Activated T-cell treated with anti-CD3 and anti-CD28 coated beads for 48 hours (primary cell): ENCODE data around the gene ANKRD37.

Experiments used
- DNase-seq: peaks from one replicate; pipeline ENCODE4 v3.0.0-alpha.2; 2020; ENCODE audit warnings: low read depth

Gene ANKRD37

GRCh38 chr4:185380320-185380719 is 16.3 kb upstream of the ANKRD37 start:
- no peak for DNase-seq

DNA sequence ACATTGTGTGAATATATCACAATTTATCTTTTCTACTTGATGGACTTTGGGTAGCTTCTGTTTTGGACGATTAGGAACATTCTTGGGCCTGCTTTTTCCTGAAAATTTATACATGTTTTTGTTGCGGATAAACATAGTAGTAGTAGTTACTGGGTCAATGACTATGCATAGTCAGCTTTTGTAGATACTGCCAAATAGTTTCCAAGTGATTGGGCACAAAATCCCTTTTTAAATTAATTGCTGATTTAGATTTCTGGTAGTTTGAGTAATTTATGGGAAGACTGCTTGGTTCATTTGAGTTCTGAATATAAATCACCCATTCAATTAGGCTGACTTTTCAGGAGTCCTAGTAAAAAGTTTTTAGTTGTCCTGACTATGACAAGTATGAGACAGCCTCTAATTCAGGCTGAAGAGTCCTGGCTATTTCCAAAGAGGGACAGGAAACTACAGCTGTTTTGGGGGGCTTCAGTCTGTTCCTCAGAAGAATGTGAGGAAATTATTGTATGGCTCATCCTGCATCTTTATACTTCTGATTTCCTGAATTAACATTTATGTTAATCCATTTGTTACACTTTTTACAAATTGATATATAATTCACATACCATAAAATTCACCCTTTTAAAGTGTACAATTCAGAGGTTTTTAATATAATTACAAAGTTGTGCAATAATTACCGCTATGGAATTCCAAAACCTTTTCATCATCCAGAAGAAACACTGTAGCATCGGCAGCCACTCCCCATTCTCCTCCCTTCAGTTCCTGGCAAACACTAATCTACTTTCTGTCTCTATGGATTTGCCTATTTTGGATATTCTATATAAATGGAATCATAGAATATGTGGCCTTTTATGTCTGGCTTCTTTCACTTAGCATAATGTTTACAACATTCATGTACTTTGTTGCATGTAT is 15.1 kb upstream of the ANKRD37 start:
- no peak for DNase-seq

DNA sequence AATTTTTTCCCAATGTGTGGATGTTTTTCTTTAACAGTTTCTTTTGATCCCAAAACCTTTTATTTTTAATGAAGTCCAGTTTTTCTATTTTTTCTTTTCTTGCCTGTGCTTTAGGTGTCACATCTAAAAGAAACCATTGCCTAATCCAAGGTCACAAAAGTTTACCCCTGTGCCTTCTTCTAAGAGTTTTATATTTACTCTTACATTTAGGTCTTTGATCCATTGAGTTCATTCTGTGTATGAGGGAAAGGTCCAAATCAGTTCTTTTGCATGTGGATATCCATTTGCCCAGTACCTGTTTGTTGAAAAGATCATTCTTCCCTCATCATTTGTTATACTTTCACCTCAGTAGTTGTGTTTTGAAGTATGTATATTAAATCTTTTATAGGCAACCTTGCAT is 13.9 kb upstream of the ANKRD37 start:
- no peak for DNase-seq

- DNase-seq = no peak
These were observed 13.2 kb upstream of the ANKRD37 start for GRCh38 chr4:185383451-185383850.

- no peak for DNase-seq
These were observed 12.6 kb upstream of the ANKRD37 start for GRCh38 chr4:185384061-185384460.

GRCh38 chr4:185384930-185385331 is 11.7 kb upstream of the ANKRD37 start:
- DNase-seq = no peak

DNA sequence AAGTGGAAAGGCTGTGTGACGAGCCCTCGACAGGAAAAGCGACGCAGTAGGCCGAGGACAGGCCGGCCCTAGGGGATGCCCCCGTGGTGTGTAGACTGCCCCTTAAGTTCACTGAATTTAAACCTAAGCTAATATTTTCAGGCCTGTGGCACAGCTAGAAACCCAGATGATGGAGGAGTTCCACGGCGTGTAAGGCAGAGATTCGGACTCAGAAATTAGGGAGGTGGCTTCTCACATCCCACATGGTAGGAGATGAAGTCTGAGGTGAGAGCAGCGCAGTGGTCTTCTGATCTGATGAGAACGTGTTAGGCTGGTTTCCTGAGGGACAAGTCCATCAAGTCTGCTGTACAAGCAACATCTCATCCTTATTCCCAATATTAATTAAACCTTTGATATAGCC is 8.7 kb upstream of the ANKRD37 start:
- no peak for DNase-seq

DNA sequence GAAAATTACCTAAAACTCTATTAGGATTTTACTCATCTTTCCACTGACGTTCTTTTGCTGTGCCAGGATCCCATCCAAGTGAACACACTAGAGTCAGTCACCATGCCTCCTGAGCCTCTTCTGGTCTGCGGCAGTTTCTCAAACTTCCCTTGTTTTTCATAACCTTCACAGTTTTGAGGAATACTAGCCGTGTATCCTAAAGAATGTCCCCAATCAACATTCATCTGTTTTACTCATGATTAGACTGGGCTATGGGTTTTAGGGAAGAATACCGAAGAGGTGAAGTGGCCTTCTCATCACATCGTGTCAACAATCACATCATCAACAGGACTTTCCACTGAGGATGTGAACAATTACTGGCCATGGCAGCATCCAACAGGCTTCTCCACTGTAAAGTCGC is 5.7 kb upstream of the ANKRD37 start:
- no peak for DNase-seq

DNA sequence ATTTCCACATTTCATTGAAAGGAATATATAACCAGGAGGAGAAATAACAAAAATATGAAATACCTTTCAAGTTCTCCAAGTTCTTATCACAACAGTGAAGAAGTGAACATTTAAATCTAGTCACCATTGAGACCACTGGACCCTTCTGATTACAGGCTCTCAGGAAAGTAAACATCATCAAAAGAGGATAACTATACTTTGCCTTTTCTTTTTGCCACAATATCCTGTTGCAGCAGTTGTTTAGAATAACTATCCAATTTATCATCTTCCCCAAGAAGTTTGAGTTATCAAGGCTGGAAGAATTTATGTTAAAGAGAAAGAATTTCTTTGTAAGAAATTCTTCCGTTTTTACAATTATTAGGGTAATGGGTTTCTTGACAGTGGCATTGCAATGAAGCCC is 4.5 kb upstream of the ANKRD37 start:
- no peak for DNase-seq

DNA sequence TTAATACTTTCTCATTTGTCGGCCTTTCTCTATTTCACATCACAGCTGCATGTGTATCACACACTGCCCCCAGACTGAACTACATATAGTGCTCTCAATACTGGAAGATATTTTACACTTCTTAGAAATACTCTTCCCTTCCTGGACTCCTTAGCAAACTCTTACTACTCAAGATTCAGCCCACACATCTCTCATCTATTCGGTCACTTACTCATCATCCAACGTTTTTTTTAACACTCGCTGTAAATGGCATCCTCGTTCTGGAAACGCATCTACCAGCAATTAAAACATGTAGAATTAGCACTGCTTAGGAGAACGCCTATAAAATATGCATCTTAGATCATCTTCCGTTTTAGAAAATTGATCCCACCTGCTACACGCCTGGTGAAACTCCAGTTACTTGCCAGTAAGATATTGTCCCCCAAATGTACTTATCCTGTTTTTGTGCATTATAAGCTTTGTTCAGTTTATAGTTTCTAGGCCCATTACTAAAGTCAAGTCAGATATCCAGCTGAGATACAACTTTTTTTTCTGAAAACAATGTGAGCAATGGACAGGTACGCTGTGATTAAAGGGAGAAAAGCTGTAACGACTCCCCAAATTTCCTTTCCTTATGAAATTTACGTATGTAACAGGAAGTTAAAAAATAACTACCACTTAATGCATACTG is 1.9 kb upstream of the ANKRD37 start:
- DNase-seq = no peak

DNA sequence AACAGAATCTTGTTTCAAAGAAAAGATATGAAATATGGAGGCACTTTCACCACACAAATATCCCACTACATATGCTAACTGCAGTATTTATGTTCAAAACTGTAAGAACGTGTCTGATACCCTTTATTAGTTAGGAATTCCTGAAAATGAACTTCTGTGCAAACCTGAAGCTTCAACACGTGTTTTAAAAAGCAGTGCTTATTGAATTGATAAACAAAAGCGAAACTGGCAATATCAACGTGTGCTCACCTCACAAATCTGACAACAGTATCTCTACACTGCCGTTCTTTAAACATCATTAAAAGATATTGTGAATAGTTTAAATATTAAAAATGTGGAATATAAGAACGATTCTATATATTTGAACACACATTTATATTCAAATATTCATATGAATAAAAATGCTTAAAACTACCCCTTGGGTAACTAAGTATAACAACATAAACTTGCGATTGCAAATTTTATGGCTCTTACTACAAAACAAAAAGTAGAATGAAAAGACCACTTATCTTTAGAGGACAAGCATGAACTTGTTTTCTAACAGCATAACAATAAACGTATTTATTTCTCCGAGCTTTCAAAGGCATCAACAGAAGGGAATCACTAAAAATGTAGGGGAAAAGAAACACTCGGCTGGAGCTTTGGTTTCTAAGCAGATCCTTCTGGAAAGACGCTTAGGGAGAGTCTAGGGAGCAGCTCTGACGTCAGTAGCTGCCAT is 1.2 kb upstream of the ANKRD37 start, which contains the start of gene LRP2BP:
LRP2BP (minus strand) TSS at position 687 of the 718 bp plus-strand sequence. CDS start 17,738 bp downstream, outside the sequence.
- no peak for DNase-seq

- DNase-seq = peak; percentile 99
These were observed 501 bp upstream of the ANKRD37 start for GRCh38 chr4:185395956-185396723.

GRCh38 chr4:185398618-185399017 is 2.0 kb downstream of the ANKRD37 start:
- DNase-seq = no peak

DNA sequence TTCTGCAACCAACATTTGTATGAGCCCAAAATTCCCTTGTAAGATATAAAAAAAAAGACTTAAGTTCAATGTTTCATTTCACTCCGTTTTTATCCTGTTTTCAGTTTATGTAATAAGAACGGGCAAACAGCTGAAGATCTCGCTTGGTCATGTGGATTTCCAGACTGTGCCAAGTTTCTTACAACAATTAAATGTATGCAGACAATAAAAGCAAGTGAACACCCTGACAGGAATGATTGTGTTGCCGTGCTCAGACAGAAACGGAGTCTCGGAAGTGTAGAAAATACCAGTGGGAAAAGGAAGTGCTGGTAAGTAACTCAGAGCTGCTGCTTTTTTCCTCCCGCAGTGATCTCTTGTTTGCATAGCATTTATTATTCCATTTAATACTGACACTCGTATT is 2.8 kb downstream of the ANKRD37 start:
- no peak for DNase-seq

- no peak for DNase-seq
These were observed 7.4 kb downstream of the ANKRD37 start for GRCh38 chr4:185404031-185404430.

GRCh38 chr4:185405296-185405999 is 8.8 kb downstream of the ANKRD37 start:
- no peak for DNase-seq

DNA sequence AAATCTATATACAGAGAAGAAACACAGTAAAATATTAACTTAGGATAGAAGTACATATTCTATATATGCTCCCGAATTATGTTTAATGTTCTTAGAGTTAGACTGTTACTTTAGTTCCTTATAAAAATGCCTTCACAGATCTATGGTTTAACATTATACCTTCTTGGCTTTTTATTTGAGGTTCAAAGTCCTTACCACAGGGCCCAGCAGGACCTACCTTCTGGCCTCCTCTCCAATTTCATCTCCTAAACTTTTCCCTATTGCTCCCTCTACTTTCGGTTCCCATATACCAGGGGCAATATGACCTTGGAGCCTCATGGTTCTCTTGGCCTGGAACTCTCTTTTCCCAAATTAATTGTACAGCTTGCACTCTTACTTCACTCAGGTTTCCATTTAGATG is 11.8 kb downstream of the ANKRD37 start:
- DNase-seq = no peak

GRCh38 chr4:185411849-185412248 is 15.2 kb downstream of the ANKRD37 start:
- DNase-seq = no peak

DNA sequence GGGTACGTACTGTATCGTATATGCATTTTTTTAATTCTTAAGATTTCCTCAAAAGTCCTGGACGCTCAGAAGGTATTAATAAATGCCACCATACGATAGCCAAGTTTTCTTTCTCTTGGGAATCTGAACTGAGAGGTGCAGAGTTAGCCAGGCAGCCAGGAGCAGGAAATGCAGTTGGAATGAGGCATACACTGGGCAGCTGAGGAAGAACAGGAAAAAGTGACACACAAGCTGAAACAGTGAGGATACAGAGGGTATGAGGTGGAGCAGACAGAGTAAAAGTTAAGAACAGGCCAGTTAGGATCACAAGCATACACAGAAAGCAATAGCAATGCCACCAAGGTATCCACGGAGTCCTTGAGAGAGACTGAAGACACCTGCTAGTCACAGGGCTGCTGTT is 15.8 kb downstream of the ANKRD37 start:
- no peak for DNase-seq

- no peak for DNase-seq
These were observed 20.3 kb downstream of the ANKRD37 start for GRCh38 chr4:185416955-185417354.
